Measurements from ENCODE around the gene ITGB8.

GRCh38 chr7:20326342-20326741 is 4.4 kb upstream of the ITGB8 start:
- TF ChIP-seq POLR2A (IDR thresholded peaks at IDR 0.05; ENCODE audit: low read length) (no peak), GATA1 (IDR thresholded peaks at IDR 0.05; ENCODE audit: low read depth, low read length) (no peak)
